RPMI7951 (cell line): ENCODE measurements around the gene PROB1. TPM values are rescaled to one million over a fixed set of nuclear protein-coding genes. Genes with fewer than 3 reads are reported as not detected.
"Not testable (repeated sequence)": the region's sequence is repeated elsewhere in the genome, so short reads cannot be mapped to it uniquely, and the experiment has no call there.

ENCODE experiments used
- DNase-seq: peaks from one replicate; pipeline ENCODE4 v3.0.0-alpha.2; 2012; ENCODE audit warnings: low read depth
- total RNA-seq: library from RNA; depleted of rRNA; stranded (reverse); fragments of >200 nt; shearing (Covaris generic); gene quantifications from 2 replicates; pipeline ENCODE4 v1.2.3, GENCODE V29; 2014

PROB1 gene
- total RNA-seq, 1 experiment from 2014 or later, result 0.12 TPM

DNA sequence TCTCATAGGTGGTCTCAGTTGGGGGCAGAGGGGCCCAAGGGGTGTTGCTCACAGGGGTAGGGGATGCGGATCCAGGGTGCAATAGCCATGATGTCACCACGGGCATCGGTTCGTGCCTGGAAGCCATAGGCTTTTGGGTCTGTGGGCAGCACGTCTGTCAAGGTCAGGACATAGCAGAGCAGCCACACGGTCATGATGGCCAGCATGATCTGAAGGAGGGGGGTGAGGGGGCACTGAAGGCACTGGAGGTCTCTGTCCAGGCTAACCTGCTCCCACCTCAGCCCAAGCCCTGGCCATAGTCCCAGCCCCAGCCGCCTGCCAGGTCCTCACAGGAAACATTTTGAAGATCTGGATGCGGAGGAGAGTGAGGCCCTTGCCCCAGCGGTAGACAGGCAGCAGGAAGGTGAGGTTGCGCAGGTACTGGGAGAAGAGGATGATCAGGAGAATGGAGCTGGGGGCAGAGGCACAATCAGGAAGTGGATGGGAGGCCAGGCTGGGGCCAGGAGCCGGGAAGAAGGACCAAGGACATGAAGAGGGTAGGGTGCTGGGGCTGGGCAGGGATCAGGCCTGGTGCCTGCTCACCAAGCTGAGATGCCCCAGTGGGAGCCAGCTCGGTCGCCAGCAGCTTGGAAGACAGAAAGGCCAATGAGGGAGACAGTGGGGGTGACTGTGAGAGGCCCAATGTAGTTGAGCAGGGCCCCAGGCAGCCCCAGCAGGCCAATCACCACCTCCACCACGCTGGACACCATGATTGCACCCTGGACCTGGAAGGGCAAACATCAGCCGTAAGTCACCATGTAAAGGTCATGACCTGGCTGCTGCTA, 15.1 kb downstream of the PROB1 start:
- no peak for DNase-seq

DNA sequence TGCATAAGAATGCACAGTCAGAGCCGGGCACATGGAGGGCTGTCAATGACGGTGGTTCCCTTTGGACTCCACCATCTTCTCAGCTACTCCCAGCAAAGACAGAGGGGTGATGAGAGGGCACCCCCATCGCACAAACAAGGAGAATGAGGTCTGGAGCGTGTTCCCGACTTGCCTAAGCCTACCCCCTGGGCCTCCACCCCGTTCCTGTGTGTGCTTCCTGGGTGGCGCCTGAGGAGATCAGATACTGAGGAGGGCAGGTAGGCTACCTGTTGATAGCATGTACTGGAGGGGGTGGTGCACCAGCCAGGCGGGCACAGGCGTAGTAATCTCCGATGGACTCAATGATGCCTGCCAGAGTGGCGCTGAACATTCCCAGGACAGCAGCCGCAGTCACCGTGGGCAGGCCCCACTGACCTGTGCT, 16.0 kb downstream of the PROB1 start:
- no peak for DNase-seq

DNA sequence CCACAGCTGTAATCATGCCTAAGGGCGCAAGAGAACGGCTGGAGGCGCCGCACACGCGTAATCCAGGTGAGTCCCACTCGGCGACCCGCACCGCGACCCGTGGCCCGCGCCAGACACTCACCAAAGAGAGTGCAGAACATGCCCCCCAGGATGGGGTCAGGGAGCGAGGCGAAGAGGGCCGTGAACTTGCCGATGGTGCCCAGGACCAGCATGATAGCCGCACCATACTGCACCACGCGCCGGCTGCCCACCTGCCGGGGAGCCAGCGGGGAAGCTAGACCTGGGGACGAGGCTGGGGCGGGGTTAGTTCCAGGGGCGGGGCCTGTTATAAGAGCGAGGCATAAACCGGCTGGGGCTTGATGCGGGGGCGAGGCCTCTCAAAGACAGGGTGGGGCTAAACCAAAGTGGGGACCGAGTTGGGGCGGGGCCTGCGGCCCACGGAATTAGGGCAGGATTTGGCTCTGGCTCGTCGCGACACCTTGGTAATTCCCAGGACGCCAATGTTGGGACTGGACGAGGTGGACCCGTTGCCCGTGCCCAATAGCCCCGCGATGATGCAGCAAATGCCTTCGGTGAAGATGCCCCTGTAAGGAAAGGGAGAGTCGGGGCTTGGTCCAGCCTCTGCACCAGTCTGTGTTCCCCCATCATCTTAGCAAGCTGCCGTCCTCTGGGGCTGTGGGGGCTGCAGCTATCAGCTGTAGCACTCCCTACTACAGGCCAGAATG, 16.6 kb downstream of the PROB1 start:
- no peak for DNase-seq

GRCh38 chr5:139377226-139377625, 17.7 kb downstream of the PROB1 start:
- no peak for DNase-seq

DNA sequence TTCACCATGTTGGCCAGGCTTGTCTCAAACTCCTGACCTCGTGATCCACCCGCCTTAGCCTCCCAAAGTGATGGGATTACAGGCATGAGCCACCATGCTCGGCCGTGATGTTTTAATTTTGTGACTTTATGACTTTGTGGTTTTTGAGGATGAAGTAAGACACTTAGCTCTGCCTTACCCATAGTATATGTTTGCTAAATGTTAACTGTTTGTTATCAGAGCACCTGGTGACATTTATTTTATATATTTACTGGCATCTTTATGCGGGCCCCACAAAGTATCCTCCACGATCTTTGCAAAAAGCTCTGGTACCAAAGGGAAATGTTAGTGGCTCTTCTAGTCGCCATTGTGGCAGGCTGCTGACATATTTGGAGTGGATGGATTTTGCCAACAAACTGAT, 18.5 kb downstream of the PROB1 start:
- no peak for DNase-seq

GRCh38 chr5:139374909-139375308, 20.0 kb downstream of the PROB1 start:
- DNase-seq, result no peak

GRCh38 chr5:139371482-139372435, 23.1 kb downstream of the PROB1 start:
- DNase-seq, result no peak

DNA sequence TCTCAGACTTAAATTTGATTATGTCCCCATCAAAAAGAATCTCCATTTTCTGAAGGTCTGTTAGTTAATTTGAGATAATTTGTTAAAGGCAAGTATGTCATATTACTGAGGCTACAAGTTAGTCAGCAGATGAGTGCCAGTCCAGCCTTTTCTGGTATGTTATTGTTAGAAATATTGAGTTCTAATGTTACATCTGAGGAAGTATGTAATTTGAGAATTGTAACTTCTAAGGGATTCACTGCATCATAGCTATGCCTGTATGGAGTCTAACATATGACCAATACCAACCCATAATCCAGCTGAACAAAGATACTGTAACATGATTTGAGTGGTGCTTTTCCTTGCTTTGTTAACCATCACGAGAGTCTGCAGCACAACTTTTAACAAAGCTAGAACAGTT, 25.7 kb downstream of the PROB1 start:
- no peak for DNase-seq

DNA sequence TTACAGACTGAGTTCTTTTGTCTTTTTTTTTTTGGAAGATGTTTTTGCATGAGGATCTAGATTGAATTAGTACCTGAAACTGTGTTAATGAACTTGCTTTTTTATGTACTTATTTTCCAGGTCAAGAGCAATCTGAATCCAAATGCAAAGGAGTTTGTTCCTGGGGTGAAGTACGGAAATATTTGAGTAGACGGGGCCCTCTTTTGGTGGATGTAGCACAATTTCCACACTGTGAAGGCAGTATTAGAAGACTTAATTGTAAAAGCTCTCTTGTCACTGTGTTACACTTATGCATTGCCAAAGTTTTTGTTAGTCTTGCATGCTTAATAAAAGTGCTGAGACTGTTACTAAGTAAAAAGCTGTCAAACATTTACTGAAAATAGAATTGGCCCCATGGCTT, 26.3 kb downstream of the PROB1 start:
- DNase-seq, result no peak

DNA sequence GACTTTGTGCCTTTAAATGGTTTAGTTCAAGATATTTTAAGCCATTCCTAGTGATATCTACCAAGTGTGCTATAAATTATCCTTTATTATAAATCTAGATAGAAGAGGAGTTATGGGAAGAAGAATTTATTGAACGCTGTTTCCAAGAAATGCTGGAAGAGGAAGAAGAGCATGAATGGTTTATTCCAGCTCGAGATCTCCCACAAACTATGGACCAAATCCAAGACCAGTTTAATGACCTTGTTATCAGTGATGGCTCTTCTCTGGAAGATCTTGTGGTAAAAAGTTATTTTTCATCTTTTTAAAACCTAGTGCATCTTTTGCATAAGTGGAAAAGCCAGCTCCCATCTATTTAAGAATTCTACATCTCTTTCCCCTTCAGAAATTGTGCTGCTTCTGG, 30.4 kb downstream of the PROB1 start:
- DNase-seq, result no peak

GRCh38 chr5:139363937-139364336, 31.0 kb downstream of the PROB1 start:
- no peak for DNase-seq

DNA sequence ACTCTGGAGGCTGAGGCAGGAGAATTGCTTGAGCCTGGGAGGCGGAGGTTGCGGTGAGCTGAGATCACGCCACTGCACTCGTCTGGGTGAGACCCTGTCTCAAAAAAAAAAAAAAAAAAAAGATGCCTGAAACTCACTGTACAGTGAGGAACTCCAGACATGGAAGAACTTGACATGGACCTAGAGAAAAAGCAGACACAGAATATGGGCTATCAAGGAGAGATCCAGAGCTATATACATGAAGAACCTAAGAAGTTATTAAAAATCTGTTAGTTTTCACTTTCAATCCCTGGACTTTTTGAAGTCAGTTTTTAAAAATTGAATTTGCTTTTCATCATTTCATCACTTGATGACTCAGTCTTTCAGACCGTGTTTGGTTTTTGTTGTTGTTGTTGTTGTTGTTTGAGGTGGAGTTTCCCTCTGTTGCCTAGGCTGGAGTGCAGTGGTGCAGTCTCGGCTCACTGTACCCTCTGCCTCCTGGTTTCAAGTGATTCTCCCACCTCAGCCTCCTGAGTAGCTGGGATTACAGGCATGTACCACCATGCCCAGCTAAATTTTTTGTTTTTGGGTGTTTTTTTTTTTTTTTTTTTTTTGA, 33.0 kb downstream of the PROB1 start:
- DNase-seq, result no peak

DNA sequence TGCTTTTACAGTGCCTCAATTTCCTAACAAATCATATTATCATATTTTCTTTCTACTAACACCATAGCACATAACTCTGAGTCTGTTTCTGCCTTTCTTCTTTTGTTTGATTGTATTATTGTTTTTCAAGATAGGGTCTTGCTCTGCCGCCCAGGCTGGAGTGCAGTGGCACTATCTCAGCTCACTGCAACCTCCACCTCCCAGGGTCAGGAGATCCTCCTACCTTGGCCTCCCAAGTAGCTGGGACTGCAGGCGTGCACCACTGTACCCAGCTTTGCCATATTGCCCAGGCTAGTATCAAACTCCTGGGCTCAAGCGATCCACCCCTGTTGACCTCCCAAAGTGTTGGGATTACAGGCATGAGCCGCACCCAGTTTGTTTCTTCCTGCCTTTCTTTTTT, 34.5 kb downstream of the PROB1 start:
- no peak for DNase-seq

DNA sequence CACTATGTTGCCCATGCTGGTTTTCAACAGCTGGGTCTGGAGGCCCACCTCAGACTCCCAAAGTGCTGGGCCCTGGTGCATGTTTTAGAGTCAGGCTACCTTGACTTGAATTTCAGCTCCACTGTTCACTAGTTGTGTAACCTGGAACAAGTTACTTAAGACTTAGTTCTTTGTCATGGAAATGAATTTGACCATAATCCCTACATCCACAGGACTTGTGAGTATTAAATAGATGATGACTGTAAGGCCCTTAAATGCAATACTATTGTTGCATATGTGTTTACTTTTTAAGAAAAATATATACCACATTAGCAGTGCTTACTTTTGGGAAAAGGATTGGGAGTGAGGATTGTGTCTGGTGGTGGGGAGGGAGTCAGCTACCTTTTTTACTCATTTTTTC, 36.8 kb downstream of the PROB1 start:
- DNase-seq, result no peak

DNA sequence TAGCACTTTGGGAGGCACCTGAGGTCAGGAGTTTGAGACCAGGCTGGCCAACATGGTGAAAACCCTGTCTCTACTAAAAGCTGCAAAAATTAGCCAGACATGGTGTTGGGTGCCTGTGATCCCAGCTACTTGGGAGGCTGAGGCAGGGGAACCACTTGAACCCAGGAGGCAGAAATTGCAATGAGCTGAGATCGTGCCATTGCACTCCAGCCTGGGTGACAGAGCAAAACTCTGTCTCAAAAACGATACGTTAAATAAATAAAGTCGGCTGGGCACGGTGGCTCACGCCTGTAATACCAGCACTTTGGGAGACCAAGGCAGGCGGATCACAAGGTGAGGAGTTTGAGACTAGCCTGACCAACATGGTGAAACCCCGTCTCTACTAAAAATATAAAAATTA, 39.0 kb downstream of the PROB1 start:
- DNase-seq, result not testable (repeated sequence)

GRCh38 chr5:139354186-139354585, 40.7 kb downstream of the PROB1 start:
- DNase-seq, result no peak

DNA sequence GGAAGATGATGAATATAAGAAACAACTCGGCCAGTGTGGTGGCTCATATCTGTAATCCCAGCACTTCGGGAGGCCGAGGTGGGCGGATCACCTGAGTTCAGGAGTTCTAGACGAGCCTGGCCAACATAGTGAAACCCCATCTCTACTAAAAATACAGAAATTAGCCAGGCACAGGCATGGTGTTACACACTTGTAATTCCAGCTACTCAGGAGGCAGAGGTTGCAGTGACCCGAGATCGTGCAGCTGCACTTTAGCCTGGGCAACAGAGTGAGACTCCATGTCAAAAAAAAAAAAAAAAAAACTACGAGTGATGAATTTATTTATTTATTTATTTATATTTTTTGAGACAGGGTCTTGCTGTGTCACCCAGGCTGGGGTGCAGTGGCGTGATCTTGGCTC, 47.0 kb downstream of the PROB1 start:
- DNase-seq, result not testable (repeated sequence)

- DNase-seq, result not testable (repeated sequence)
Measured at GRCh38 chr5:139345442-139345841, 49.5 kb downstream of the PROB1 start.

GRCh38 chr5:139344177-139344576, 50.7 kb downstream of the PROB1 start:
- no peak for DNase-seq

GRCh38 chr5:139343476-139343875, 51.4 kb downstream of the PROB1 start:
- DNase-seq, result no peak

GRCh38 chr5:139342423-139342723, 52.5 kb downstream of the PROB1 start:
- DNase-seq, result no peak
